HG02870 (cell line): ENCODE results near the gene ZDHHC13.
A peak's percentile ranks its signal among the peaks of the same experiment; 100 is the strongest.

Source experiments
- ATAC-seq: cut with Tn5 transposase; IDR thresholded peaks from one replicate; pipeline ENCODE4 v1.9.1; 2021; ENCODE audit warnings: mild to moderate bottlenecking, moderate library complexity; ENCODE audit not compliant: unreplicated experiment

ZDHHC13 gene

DNA sequence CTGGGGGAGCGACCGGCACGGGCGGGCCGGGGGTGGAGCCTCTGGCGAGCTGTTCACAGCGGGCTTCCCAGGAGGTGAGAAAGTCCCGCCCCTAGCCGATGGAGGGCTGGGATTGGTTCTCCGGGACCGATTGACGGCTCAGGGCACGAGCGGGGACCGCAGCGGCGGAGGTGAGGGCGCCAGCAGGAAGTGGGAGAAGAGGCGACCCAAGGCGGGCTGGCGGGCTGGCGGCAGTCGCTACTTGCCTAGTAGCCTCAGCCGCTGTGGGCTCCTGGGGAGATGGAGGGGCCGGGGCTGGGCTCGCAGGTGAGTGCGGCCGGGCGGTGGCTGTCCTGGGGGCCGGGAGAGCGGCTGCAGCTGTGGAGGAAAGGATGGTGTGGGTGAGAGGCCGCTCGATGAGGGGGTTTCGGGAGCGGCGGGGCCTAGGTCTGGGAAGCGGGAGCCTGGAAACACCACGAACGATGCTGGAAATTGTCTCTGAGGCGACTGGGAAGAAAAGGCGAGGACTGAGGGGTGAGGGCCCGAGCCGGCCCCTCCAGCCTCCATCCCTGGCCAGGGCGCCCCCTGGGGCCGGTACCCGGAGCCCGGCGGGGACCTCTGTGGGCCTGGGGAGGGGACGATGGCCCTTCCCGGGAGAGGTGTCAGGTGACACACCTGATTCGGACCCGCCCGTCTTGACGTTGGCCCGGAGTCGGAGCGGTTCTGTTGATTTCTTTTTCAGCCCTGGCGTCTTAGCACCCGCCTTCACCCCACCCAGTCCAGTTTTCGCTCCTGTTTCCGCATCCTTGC, at the start of gene ZDHHC13:
Gene ZDHHC13 (plus strand): TSS at position 198 of the 789 bp plus-strand sequence. CDS start 82 bp downstream, at position 280.
- peak; percentile 99 for ATAC-seq

GRCh38 chr11:19071255-19071654, 45.7 kb upstream of the ZDHHC13 start:
- peak; percentile 98 for ATAC-seq

DNA sequence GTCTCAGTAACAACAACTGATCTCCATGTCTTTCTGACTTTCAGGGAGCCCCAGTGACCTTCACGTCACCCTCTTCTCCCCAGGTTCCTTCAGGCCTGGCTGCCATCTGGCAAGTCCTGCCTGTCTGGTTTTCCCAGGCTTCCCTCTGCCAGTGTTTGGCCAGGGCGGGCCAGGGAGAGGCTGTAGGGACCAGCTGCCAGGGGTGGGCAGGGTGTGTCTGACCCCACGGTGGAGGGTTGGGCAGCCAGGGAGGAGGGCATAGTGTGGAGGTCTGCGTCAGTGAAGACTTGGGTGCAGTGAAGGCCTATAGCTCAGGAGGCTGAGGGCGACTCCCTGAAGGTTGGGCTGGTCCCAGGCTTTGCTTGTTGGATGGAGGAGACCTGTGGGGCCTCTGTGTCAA, 44.5 kb upstream of the ZDHHC13 start:
- ATAC-seq = no peak

DNA sequence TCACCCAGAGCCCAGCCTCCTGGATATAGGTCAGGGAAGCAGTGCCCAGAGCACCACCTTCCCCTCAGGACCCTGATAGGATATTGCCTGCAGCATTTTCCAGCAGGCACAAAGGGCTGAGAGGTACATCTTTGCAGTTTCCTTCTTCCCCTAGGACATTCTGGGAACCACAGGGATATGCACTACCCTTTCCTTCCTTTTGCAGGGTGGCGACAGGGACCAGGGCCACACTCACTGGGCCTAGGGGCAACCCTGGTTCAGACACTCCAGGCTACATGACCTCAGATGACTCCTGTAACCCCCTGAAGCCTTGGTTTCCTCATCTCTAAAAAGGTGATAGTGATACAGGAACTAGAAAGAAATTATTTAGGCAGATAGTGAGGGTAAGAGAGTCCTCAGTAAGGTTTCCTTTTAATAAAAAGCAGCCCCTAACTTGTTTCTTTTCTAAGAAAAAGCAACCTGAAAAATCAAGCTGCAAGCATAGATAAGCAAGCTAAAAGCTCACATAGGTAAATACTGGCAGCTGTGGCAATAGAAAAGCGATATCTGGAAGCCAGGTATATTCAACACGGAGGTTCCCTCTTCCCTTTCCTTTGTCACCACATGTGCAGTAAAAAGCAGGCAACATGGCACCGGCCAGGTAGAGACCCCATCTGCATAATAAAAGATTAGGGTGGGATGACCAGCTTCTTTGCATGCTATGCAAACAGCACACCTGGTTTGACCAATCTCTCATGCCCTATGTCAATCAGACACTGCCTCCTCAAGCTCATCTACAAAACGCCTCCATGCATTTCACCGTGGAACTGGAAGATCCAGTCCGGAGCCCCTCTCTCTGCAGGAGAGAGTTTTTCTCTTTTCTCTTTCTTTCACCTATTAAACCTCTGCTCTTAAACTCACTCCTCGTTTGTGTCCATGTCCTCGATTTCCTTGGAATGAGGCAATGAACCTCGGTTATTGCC, 43.2 kb upstream of the ZDHHC13 start:
- no peak for ATAC-seq

- ATAC-seq = no peak
Measured at GRCh38 chr11:19075636-19076035, 41.3 kb upstream of the ZDHHC13 start.

GRCh38 chr11:19076744-19077589, 40.0 kb upstream of the ZDHHC13 start:
- peak; percentile 66 for ATAC-seq

DNA sequence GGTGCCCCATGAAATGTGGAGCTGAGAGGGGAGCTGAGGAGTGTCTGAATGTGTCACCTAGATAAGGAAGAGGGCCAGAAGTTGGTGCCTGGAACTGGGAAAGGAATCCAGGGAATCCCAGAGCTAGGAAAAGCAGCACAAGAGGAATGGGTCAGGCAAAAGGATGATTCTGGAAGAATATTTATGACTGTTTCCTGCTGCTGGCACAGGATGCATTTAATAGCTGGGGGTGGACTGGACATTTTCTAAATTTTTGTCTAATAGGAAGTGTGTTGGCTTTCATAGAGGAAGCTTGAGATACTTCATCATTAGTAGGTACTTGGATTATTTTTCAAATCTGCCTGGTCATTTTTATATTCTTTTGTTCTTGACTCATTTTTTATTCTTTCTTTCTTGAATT, 39.0 kb upstream of the ZDHHC13 start:
- no peak for ATAC-seq

- no peak for ATAC-seq
Measured at GRCh38 chr11:19079643-19080440, 37.1 kb upstream of the ZDHHC13 start.

DNA sequence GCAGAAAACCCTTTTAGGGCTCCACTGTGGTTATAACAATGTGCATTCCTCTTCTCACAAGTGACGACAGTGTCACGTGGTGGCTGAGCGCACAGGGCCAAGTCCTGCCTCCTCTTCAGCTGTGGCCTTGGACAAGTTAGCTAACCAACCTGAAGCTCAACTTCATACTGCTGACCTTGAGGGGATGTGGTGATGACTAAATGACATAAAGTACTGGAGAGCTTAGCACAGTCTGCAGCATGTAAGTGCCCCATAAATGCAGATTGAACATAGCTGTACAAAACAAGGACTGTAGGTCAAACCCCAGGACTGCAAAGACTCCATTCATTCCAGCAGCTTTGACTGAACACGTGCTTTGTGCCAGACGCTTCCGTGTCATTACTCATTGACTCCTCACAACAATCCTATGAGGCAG, 36.4 kb upstream of the ZDHHC13 start:
- ATAC-seq = no peak

GRCh38 chr11:19083166-19083565, 33.8 kb upstream of the ZDHHC13 start:
- ATAC-seq = no peak

- no peak for ATAC-seq
Measured at GRCh38 chr11:19084661-19085315, 32.2 kb upstream of the ZDHHC13 start.

DNA sequence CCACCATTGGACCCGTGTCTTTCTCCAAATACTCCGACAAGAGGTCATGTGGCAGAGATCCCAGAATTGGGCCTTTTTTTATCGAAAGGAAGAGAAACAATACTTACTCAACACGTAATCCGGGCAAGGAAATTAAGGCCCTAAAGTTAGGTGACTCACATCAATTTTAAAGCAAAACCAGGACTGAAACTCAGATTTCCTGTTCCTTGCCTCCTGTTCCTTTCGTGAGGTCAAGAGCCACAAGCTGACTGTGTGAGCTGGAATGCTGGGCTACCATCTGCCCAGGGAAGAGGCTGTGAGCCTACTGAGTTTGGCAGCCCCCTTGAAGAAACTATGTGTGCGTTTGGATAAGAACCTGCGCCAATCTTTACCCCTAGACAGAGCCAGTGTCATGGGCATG, 29.3 kb upstream of the ZDHHC13 start:
- ATAC-seq = no peak

DNA sequence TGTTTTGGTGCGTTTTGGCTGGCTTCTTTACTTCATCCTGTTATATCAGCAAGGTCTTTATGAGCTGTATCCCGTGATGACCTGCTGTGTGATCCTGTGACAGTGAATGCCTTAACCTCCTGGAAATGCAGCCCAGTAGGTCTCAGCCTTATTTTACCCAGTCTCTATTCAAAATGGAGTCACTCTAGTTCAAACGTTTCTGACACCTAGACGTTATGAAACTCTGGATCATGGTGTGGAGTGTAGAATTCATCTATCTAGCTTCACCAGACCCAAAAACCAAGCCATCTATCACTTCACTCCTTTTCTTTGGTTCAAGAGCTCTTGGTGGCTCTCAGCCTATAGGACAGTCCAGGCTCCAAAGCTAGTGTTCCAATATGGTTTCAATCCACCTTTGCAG, 28.2 kb upstream of the ZDHHC13 start:
- no peak for ATAC-seq

GRCh38 chr11:19089421-19089820, 27.5 kb upstream of the ZDHHC13 start:
- ATAC-seq = no peak

- no peak for ATAC-seq
Measured at GRCh38 chr11:19091366-19091765, 25.6 kb upstream of the ZDHHC13 start.

DNA sequence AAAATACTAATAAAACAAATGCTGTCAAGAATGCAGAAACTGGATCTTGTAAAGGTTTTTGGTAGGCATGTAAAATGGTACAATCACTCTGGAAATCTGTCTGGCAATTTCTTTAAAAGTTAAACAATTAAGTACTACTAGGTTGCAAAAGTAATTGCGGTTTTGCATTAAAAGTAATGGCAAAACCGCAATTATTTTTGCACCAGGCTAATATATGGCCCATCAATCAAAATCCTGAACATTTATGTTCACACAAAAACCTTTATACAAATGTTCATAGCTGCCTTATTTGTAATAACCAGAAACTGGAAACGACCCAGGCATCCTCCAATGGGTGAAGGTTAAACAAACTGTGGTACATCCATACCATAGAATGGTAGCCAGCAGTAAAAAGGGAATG, 24.6 kb upstream of the ZDHHC13 start:
- no peak for ATAC-seq

- no peak for ATAC-seq
Measured at GRCh38 chr11:19092850-19093249, 24.1 kb upstream of the ZDHHC13 start.

DNA sequence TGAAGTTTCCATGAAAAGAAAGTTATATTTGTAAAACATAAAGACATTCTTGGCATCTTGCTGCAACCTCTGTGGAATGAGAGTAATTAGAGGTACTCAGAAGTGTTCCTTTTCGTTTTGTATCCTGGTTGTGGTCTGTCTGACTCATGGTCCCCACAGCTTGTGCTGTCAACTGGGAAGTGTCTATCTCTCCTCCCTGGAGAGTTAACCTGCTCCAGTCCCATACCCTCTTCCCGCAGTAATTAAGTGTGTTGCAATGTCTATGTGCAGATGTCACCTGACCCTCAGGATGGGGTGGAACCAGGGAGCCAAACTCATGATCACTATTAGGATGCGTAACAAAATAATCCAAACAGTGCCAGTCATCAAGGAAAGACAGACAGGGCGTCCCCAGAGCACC, 23.0 kb upstream of the ZDHHC13 start:
- ATAC-seq = no peak

- no peak for ATAC-seq
Measured at GRCh38 chr11:19094859-19095258, 22.1 kb upstream of the ZDHHC13 start.

GRCh38 chr11:19099093-19099492, 17.9 kb upstream of the ZDHHC13 start:
- no peak for ATAC-seq
